GM21723 (cell line): ENCODE data around the gene ARMH1.

Experiments used
- ATAC-seq: cut with Tn5 transposase; IDR thresholded peaks from one replicate; pipeline ENCODE4 v1.9.1; 2021; ENCODE audit warnings: mild to moderate bottlenecking, moderate library complexity; ENCODE audit not compliant: unreplicated experiment

ARMH1 gene

GRCh38 chr1:44674113-44675000, at the start of gene ARMH1, which contains the start of gene TMEM53:
Gene ARMH1, plus strand, starts transcription at chr1:44674714. Its CDS starts 14,984 bp downstream, at chr1:44689698.
Gene TMEM53, minus strand, starts transcription at chr1:44674481. Its CDS starts 90 bp downstream, at chr1:44674391.
- ATAC-seq: peak; percentile 88

- no peak for ATAC-seq
Observed at GRCh38 chr1:44625348-44625747, 49.2 kb upstream of the ARMH1 start.

- no peak for ATAC-seq
Observed at GRCh38 chr1:44628962-44629756, 45.4 kb upstream of the ARMH1 start.

- ATAC-seq: no peak
Observed at GRCh38 chr1:44630116-44630515, 44.4 kb upstream of the ARMH1 start.

- ATAC-seq: peak; percentile 19
Observed at GRCh38 chr1:44631333-44631646, 43.2 kb upstream of the ARMH1 start.

- peak; percentile 68 for ATAC-seq
Observed at GRCh38 chr1:44631647-44632539, 42.6 kb upstream of the ARMH1 start.

GRCh38 chr1:44632598-44632997, 41.9 kb upstream of the ARMH1 start:
- no peak for ATAC-seq

GRCh38 chr1:44634606-44635189, 39.8 kb upstream of the ARMH1 start:
- ATAC-seq: no peak

- ATAC-seq: no peak
Observed at GRCh38 chr1:44635439-44635838, 39.1 kb upstream of the ARMH1 start.

GRCh38 chr1:44636083-44636687, 38.3 kb upstream of the ARMH1 start:
- no peak for ATAC-seq

GRCh38 chr1:44636688-44637598, 37.6 kb upstream of the ARMH1 start:
- no peak for ATAC-seq

GRCh38 chr1:44637702-44638411, 36.7 kb upstream of the ARMH1 start:
- no peak for ATAC-seq

GRCh38 chr1:44640200-44640853, 34.2 kb upstream of the ARMH1 start:
- no peak for ATAC-seq

GRCh38 chr1:44641126-44642102, 33.1 kb upstream of the ARMH1 start:
- no peak for ATAC-seq

GRCh38 chr1:44642255-44642654, 32.3 kb upstream of the ARMH1 start:
- no peak for ATAC-seq

- ATAC-seq: no peak
Observed at GRCh38 chr1:44642925-44643324, 31.6 kb upstream of the ARMH1 start.
